Peyer's patch (tissue), 4 donors: Measurements from ENCODE around the gene INPP1. TPM values are rescaled to one million over a fixed set of nuclear protein-coding genes. Genes with fewer than 3 reads are reported as not detected.
A peak's percentile ranks its signal among the peaks of the same experiment; 100 is the strongest.

ENCODE experiments used
- DNase-seq, 3 donors: peaks; one replicate each; pipeline ENCODE4 v3.0.0-alpha.2; 2017 to 2019
- H3K27ac ChIP-seq, 4 donors: fragments of 200-600 bp; sonication (generic); one replicate each; pipeline ENCODE4 v1.5.1; 2016 to 2019
- H3K27me3 ChIP-seq, 2 donors: fragments of 200-600 bp; sonication (generic); one replicate each; pipeline ENCODE4 v1.5.1; 2019
- H3K36me3 ChIP-seq, 3 donors: fragments of 200-600 bp; sonication (generic); one replicate each; pipeline ENCODE4 v1.5.1; 2016 to 2019
- H3K4me1 ChIP-seq, 4 donors: fragments of 200-600 bp; sonication (generic); one replicate each; pipeline ENCODE4 v1.5.1; 2016 to 2019
- H3K4me3 ChIP-seq, 4 donors: fragments of 200-600 bp; sonication (generic); 1 replicate in 3 of 4; 2 replicates in 1 of 4; pipeline ENCODE4 v1.5.1; 2016 to 2019; ENCODE audit warnings: mild to moderate bottlenecking in 1 of 4
- H3K9me3 ChIP-seq, 4 donors: fragments of 200-600 bp; sonication (generic); one replicate each; pipeline ENCODE4 v1.5.1; 2016 to 2019; ENCODE audit warnings: mild to moderate bottlenecking in 1 of 4
- CTCF ChIP-seq, 6 experiments: fragments of 450-650 bp in 4 of 6; fragments of 200-600 bp in 2 of 6; sonication (generic) in 1 of 6; IDR thresholded peaks; one replicate each; pipeline ENCODE4 v1.5.1; 2017 to 2019; ENCODE audit warnings: antibody characterized with exemption in 6 of 6, mild to moderate bottlenecking in 3 of 6, moderate library complexity in 1 of 6
- POLR2A ChIP-seq, 2 donors: fragments of 450-650 bp; IDR thresholded peaks; one replicate each; pipeline ENCODE4 v1.5.1; 2017; ENCODE audit warnings: antibody characterized with exemption in 2 of 2, mild to moderate bottlenecking in 2 of 2, moderate library complexity in 2 of 2
- total RNA-seq, 4 donors: library from RNA; depleted of rRNA; stranded (reverse); fragments of >200 nt; gene quantifications; one replicate each; pipeline ENCODE4 v1.1.0, GENCODE V29; 2016

Gene INPP1
- total RNA-seq, 4 donors from 2014 or later = 10.7 to 37.9 (median 32.1) TPM

- no peak for TF ChIP-seq POLR2A (IDR thresholded peaks at IDR 0.05)
- no peak for TF ChIP-seq CTCF (IDR thresholded peaks at IDR 0.05)
- peak overlapping the region; percentile 92 to 99 (median 94) for H3K27ac ChIP-seq
- H3K9me3 ChIP-seq = no peaks in the 10 kb centered on the region
- no peaks in the 10 kb centered on the region for H3K27me3 ChIP-seq
- H3K4me1 ChIP-seq = peaks cover 0 to 17% (median 4%) of the 10 kb centered on the region in 4 donors
- no peak for DNase-seq
- no peak overlapping the region for H3K4me3 ChIP-seq
- no peaks in the 10 kb centered on the region for H3K36me3 ChIP-seq
Measured at GRCh38 chr2:190406805-190407204, 63.4 kb downstream of the INPP1 start.

DNA sequence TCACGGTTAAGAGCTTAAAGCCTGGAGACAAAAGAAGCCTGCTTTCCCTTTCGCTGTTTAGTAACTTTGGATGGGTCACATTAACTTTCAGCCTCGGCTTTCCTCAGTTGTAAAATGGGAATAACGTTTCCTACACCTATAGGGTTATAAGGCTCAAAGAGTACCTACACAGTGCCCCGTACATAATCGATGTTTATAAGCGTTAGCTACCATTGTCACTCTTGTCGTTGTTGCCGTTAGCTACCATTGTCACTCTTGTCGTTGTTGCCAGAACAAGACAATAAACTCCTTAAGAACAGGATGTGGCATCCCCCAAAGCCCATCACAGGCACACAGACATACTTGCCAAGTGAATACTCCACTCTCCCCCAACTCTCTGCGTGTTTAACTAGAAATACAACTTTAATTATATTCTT is 63.9 kb downstream of the INPP1 start:
- Histone ChIP-seq H3K36me3 (no peaks in the 10 kb centered on the region), H3K4me3 (peak overlapping the region; percentile 75 to 98 (median 88)), H3K27ac (peak overlapping the region; percentile 92 to 99 (median 94)), H3K27me3 (no peaks in the 10 kb centered on the region), H3K9me3 (no peaks in the 10 kb centered on the region), H3K4me1 (peaks cover 0 to 18% (median 4%) of the 10 kb centered on the region in 4 donors)
- peak in 2 of 3 donors; percentile 46 to 58 for DNase-seq
- TF ChIP-seq POLR2A (IDR thresholded peaks at IDR 0.05) = no peak
- TF ChIP-seq CTCF (IDR thresholded peaks at IDR 0.05) = no peak

DNA sequence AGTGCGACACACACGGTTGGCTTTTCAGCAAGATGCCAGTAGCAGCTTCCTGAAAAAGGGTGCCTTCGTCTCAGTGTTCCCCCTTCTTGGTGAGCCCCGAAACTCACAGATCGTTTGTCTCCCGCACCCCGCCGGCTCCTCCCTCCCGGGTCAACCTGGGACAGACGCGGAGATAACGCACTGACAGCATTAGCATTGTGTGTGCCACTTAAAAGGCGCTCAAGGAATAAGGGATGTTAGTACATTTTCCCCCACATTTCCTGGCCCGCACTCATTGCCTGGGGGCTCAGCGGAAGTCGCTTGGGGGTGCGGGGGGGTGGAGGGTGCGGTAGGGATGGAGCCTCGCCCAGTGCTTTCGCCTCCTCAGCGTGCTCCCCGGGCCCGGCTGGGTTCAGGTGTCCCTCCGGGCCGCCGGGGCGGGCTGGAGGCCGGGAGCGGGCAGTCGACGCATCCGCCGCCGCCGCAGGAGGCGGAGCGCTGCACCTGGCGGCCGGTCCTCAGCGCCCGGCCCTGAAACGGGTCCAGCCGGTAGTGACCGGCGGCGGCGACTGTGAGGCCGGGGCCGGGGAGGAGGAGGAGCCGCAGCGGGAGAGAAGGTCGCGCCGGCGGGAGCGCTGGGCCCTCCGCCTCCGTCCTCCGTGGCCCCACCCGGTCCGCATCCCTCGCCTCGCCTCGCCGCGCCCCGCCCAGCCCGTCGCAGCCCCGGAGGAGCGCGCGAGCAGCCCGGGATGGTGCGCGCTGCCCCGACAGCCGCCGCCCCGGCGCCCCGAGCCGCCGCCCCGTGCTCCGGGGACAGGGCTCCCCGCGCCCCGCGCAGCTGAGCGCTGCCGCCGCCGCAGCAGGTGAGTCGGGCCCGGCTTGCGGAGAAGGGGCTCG is 64.5 kb downstream of the INPP1 start, which contains the start of gene MFSD6:
Gene MFSD6 (plus strand): TSS at position 694 of the 876 bp plus-strand sequence. CDS start 27,675 bp downstream, outside the sequence.
- Histone ChIP-seq H3K4me1 (peaks cover 0 to 18% (median 4%) of the 10 kb centered on the region in 4 donors), H3K36me3 (no peaks in the 10 kb centered on the region), H3K27ac (peak within 1 kb of the TSS; percentile 92 to 99 (median 94)), H3K9me3 (no peaks in the 10 kb centered on the region), H3K4me3 (peak within 1 kb of the TSS; percentile 75 to 98 (median 88)), H3K27me3 (no peaks in the 10 kb centered on the region)
- peak; percentile 66 to 87 (median 79) for DNase-seq
- TF ChIP-seq CTCF (IDR thresholded peaks at IDR 0.05) (peak in 3 of 6 experiments; percentile 29 to 34 (median 33)), POLR2A (IDR thresholded peaks at IDR 0.05) (peak; percentile 42 to 58)

DNA sequence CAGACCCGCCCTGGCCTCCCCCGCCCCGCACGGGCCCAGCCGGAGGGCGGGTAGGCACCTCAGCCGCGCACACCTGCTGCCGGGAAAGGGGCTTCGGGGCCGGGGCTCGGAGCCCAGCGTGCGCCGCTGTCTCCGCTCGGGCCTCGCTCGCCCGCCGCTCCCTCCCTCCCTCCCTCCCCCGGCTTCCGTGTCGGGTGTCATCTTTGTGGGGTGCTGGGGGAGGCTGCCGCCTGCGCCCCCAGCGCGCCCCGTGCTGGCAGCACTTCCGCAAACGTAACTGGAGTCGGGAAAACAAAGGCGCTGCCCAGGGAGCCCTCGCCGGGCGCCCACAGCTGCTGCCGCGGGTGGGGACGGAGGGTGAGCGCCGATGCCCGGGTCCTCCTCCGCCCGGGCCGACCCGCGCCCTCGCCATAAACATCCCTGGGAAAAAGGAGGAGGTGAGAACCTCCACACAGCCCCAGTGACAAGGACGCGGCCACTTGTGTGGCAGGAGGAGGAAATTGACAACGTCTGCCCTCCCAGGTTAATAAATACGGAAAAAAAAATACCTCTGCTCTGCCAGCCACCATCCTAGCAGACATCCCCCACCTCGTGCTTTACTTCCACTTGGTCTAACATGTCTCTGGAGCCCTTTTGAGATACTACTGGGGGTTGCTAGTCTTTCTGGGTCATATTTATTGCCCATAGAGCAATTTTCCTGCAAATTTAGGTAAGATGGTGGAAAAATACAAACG is 65.3 kb downstream of the INPP1 start:
- Histone ChIP-seq H3K4me1 (peaks cover 0 to 22% (median 4%) of the 10 kb centered on the region in 4 donors), H3K27me3 (no peaks in the 10 kb centered on the region), H3K27ac (peak overlapping the region; percentile 92 to 99 (median 94)), H3K9me3 (no peaks in the 10 kb centered on the region), H3K4me3 (peak overlapping the region; percentile 75 to 98 (median 88)), H3K36me3 (no peaks in the 10 kb centered on the region)
- TF ChIP-seq CTCF (IDR thresholded peaks at IDR 0.05) (peak in 2 of 6 experiments; percentile 4 to 14), POLR2A (IDR thresholded peaks at IDR 0.05) (peak in 1 of 2 donors; percentile 64)
- DNase-seq = peak; percentile 73 to 88 (median 85)

- TF ChIP-seq POLR2A (IDR thresholded peaks at IDR 0.05) (no peak), CTCF (IDR thresholded peaks at IDR 0.05) (no peak)
- no peaks in the 10 kb centered on the region for H3K9me3 ChIP-seq
- H3K27me3 ChIP-seq = no peaks in the 10 kb centered on the region
- H3K27ac ChIP-seq = peak overlapping the region in 1 of 4 donors; percentile 99
- peak overlapping the region in 2 of 4 donors; percentile 91 to 98 for H3K4me3 ChIP-seq
- H3K36me3 ChIP-seq = no peaks in the 10 kb centered on the region
- no peak for DNase-seq
- peaks cover 0 to 30% (median 4%) of the 10 kb centered on the region in 4 donors for H3K4me1 ChIP-seq
Measured at GRCh38 chr2:190409616-190410015, 66.2 kb downstream of the INPP1 start.
